ENCODE data around the gene POT1.

Gene POT1

DNA sequence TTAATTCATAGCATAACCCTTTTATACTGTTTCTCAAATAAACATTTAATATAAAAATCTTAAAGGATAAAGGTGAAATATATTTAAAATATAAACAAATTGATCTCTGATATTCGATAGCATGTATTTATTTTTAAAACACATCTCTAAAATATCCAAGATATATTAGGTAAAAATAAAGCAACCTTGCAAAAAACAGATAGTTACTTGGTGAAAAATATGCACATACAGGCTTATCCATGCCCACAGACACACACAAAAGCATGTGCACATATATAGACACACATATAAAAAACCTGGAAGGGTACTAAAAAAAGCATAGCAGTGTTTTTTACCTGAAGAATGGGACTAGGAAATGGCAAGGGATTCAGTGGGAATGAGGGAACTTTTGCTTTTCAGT is 19.8 kb downstream of the POT1 start:
- DNase-seq (ENCODE audit: low spot score) = no peak

DNA sequence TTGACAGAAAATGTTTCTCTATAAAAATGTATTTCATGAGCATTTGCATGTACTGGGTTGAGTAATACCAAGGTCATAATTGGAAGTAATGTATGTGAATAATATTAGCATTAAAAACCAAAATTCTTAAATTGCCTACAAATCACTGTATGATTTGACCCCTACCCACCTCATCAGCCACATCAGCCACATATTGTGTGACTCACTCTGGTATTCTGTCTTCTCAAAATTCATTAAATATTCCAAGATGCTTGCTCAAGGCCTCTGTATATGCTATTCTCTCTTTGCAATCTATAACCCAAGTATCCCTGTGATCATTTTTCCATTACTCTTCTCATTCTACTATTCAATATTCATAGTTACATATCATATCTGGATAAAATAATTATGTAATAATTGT is 21.4 kb downstream of the POT1 start:
- no peak for DNase-seq (ENCODE audit: low spot score)

DNA sequence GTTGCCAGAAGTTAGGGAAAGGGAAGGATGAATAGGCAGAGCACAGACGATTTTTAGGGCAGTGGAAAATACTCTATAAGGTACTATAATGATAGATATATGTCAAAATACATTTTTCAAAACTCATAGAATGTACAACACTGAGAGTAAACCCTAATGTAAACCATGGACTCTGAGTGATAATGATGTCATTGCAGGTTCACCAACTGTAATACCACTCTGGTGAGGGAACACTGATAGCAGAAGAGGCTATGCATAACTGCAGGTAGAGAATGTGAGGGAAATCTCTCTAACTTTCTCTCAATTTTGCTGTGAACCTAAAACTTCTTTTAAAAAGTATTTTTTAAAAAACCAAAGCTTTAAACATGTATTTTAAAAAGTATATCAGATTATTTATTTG is 22.1 kb downstream of the POT1 start:
- DNase-seq (ENCODE audit: low spot score) = no peak

DNA sequence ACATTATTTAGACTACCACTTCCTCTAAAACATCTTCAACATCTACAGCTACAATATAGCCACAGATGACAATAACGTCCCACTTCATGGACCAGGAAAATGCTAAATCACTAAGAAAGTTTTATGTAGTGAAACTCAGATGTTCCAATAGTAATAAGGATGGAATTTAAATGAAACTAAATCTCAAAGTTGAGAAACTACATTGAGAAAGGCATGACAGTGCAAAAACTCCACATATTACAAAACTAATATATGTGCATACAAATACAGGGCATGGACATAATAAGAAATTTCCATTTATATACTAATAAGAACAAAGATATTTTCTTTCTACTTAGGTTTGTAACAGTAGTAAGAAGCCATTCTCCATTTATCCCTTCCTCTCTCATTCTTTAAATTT is 31.1 kb downstream of the POT1 start:
- no peak for DNase-seq (ENCODE audit: low spot score)

DNA sequence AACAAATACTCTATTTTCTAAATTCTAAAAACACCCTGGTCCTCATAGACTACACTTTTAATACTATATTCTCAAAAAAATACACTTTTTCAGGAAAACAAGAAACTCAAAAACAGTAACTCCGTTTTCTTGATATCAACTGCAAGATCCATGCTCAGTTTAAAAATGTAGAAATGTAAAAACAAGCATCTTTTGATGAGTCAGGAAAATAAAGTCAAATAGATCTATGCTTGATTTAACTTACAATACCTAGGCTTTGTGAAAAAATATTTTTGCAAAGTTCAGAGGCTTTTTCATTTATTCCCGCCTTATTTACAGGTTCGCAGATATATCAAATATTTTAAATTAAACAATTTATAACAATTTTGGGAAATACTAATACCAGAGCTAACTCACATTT is 33.6 kb downstream of the POT1 start:
- no peak for DNase-seq (ENCODE audit: low spot score)

DNA sequence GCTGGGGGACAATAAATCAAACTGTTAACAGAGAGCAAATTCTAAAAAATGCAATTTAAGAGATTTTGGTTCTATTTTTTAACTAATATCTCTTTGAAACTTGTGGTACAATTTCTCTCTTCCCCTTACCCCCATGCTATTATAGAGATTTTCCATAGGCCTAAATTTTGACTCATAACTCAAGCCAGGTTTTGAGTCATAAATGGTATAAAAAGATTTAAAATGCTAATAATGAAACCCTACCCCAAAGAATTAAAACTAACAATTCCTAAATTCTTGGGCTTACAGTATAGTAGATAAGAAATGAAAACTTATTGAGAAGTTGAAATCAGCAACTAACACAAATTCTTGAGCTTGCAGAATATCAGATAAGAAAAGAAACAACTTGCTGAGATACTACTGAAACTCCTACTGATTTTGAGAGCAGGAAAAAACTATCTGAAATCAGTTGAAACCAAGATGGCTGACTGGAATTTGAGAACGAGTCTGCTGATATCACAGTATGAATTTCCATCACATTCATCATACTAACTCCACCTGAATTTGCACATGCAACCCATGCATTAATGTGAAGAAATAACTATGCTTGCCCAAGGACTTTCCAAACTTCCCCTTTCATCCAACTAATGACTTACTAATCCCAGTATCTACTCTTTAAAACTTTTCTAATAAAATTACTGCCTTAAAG is 36.3 kb downstream of the POT1 start:
- DNase-seq (ENCODE audit: low spot score) = no peak

GRCh38 chr7:124887247-124887646 is 42.4 kb downstream of the POT1 start:
- DNase-seq (ENCODE audit: low spot score) = no peak

GRCh38 chr7:124881981-124882380 is 47.6 kb downstream of the POT1 start:
- DNase-seq (ENCODE audit: low spot score) = no peak

- no peak for DNase-seq (ENCODE audit: low spot score)
Measured at GRCh38 chr7:124879771-124880170, 49.9 kb downstream of the POT1 start.

DNA sequence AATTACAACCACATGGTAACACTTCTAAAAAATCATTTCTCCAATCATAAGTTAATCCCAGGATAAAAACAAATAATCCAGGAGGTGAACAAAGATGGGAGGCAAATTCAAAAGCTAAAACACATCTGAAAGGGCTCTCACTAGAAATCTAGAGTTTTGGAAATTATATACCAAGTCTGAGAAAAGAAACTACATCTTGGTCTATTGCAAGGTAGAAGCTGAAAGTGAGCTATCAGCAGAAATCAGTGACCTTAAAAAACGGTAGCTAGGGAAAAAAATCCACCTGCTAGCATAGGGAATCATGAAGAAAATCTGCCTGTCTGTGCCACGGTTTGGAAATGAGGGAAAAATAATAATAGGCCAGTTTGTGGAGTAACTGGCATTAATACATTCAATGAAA is 50.5 kb downstream of the POT1 start:
- no peak for DNase-seq (ENCODE audit: low spot score)

GRCh38 chr7:124874644-124875163 is 54.9 kb downstream of the POT1 start:
- no peak for DNase-seq (ENCODE audit: low spot score)

DNA sequence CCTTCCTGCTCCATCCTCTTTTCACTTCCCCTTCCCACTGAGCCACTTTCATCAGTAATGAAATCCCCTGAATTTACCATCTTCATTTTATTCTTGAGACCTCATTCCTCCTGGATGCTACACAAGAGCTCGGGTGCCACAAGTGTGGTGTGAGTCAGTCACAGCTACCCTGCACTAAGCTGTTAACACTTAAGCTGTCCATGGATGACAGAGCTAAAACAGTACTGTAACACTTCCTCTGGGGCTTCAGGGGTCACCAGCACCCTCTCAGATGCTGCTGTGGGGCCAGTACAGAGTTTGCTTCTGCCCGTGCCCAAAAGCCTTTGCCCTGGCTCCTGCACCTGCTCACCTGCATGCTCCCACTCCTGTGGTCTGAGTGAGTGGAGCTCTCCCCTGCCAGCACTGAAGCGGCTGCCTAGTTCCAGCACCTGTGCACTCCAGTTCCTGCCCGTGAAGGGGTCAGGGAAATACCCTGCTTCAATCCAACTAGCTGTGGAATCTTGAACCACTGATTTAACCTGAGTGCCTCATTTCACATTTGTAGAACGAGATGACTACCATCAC is 71.9 kb downstream of the POT1 start:
- no peak for DNase-seq (ENCODE audit: low spot score)

- peak; percentile 55 for DNase-seq (ENCODE audit: low spot score)
Measured at GRCh38 chr7:124856299-124856888, 73.2 kb downstream of the POT1 start.

DNA sequence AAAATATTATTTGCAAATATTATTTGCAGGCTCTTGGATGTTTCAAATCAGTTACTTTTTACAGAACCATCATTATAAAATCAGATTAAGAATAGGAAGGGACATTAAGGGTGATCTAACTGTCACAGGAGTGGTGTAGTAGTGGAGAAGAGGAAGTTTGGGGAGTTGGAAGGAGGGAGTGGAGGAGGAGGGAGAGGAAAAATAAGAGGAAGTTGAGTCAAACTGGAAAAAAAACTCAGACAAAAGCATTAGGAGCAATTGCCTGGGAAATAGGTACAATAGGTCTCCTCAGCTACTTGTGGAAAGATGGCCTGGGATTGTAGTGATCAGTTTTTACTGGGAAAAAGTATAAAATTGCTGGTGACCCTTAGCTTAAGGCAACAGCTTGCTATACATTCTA is 86.3 kb downstream of the POT1 start:
- DNase-seq (ENCODE audit: low spot score) = no peak

- DNase-seq (ENCODE audit: low spot score) = no peak
Measured at GRCh38 chr7:124840435-124840834, 89.2 kb downstream of the POT1 start.

DNA sequence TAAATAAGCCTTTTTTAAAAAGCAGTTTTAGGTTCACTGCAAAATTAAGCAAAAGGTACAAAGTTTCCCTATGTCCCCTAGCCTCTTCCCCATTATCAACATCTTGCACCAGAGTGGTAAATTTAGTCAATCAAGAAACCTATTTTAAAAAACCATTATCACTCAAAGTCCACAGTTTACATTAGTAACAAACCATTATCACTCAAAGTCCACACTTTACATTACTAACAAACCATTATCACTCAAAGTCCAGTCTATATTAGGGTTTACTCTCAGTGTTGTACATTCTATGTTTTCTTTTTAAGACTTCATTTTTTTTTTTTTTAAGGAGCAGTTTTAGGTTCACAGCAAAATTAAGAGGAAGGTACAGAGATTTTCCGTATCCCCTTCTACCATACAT is 89.9 kb downstream of the POT1 start:
- DNase-seq (ENCODE audit: low spot score) = no peak

- DNase-seq (ENCODE audit: low spot score) = no peak
Measured at GRCh38 chr7:124836173-124836572, 93.5 kb downstream of the POT1 start.

DNA sequence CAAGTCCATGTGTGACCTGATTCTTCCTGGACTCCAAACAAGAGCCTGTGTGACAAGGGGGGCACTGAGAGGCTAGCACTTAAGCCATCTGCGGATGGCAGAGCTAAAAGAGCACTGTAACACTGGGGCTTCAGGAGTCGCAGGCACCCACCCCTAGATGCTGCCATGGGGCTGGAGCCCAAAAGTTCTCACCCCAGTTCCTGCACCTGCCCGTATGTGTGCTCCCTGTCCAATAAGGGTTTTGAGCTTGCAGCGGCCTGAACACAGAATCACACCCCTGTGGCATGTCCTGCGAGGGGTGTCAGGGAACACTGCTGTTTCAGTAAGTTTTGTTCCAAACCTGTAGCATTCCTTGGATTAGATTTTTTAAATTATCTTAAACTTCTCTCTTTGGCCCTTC is 110.8 kb downstream of the POT1 start:
- DNase-seq (ENCODE audit: low spot score) = no peak

DNA sequence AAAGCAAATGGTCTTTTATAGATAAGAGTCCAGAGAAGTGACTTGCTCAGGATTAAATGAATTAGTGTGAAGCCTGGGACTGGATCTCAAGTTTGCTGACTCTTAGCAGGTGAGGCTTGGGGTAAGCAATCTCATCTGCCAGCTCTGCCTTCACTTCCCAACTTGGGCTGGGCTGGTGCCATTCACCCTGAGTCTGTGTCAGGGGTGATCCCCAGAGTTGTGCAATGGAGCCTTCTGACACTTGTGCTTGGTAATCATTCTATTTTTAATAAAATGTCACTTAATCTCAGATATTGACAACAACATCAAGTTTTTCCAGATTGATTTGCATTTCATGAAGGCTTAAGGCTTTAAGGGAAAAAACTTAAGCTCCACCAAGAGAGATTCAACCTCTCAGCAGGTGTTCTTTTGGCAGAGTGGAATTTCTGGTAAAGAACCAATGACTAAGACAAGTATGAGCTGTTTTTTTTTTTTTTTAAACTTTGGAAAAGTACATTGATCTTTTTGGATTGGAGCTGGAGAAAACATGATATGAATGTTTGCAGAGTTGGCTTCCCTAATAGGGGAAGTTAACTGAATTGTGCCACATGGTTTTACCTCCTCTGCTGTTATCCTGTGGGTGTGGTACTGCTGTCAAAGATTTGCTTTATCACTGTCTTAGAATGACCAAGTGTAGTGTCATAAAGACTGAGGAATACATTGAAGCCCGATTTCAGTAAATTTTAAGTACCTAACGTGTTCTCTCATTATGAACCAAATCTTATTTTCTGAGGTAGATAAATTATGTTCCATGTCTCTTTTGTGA is 115.4 kb downstream of the POT1 start:
- DNase-seq (ENCODE audit: low spot score) = no peak

DNA sequence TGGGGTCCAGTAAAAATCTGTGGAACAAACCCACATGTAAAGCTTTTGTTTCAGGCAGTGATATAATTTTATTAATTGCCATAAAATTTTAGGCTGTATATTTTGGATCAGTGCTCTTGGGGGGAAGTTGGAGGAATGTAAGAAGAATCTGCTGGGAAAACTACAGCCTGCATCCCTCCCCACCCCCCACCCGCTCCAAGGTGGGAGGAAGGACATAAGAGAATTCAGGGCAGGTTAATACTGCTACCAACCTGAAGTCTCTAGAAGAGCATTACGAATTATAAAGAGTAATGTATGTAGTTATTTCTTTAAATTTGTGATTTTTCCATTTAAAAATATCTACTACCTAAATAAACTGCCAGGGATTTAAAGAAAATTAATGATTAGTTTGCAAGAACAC is 116.9 kb downstream of the POT1 start:
- DNase-seq (ENCODE audit: low spot score) = no peak

DNA sequence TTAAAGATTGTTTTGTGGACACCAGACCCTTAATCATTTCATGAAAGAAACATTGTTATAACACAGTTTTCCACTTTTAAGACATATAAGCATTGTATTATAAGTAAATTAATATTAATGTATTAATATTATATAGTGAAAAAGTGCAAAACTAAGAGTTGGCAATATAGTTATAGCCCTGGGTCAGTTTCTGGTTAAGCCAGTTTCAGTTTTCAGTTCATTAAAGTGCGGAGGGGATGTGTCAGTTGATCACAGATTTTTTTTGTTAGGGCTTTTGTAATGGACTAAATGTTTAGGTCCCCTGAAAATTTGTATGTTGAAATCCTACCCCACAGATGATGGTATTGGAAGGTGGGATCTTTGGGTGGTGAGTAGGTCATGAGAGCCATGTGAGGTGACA is 118.3 kb downstream of the POT1 start:
- DNase-seq (ENCODE audit: low spot score) = no peak

DNA sequence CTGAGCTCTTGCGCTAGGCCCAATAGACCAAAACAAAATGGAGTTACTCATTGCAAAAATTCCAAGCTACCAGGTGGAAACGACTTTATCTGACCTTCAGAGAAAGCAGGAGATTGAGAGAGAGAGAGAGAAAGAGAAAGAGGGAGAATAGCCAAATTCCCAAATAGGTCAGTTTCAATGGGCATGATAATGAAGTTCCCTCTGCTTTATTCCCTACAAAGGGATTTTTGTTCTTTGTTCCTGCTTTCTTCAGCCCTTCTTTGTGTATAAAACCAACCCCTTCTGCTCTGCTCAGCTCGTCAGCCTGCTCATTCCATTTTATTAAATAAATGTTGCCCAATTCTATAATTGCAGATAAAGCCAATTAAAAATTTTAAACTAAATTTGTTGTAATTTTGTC is 119.0 kb downstream of the POT1 start:
- DNase-seq (ENCODE audit: low spot score) = no peak

DNA sequence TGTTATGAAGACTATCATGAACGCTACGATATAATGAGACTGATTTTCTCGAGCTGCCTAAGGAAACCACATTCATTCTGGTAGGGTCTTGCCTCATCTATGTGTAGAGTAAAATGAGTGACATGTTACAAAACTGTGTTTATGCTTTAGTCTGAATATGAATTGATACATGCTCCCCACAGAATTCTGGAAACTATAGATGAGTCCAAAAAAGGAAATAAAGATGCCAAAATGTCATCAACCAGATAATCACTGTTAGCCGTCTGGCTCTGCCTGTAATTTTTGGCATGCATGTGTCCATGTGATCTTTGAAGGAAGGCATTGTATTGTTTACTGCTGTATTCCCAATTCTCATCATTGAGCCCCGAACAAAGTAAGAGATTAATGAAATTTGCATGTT is 121.4 kb downstream of the POT1 start:
- DNase-seq (ENCODE audit: low spot score) = no peak
